ENCODE data around the gene ARL4A. TPM values are rescaled to one million over a fixed set of nuclear protein-coding genes. Genes with fewer than 3 reads are reported as not detected.

ARL4A gene
- total and polyA plus RNA-seq, 7 donors: 2.5 to 47.7 (median 7.4) TPM

GRCh38 chr7:12695965-12696364, 8.5 kb downstream of the ARL4A start:
- no peak for ATAC-seq
- 84 to 96% (median 90%) methylated on average over 1 of the region's 1 CpG for WGBS, 3 donors

GRCh38 chr7:12699299-12699698, 11.9 kb downstream of the ARL4A start:
- H3K36me3 ChIP-seq (ENCODE audit: insufficient read depth in 1 of 2, low read depth in 1 of 2): no peaks in the 10 kb centered on the region
- no peak overlapping the region for H3K27ac ChIP-seq
- H3K4me1 ChIP-seq: no peaks in the 10 kb centered on the region
- ATAC-seq: no peak
- no peak for TF ChIP-seq CTCF (IDR thresholded peaks at IDR 0.05)
- DNase-seq: no peak
- intact Hi-C loops (cut with DNase I): no loop called here
- WGBS, 3 donors: 88 to 95% (median 92%) methylated on average over 10 of the region's 10 CpGs
- no peaks in the 10 kb centered on the region for H3K9me3 ChIP-seq
- H3K4me3 ChIP-seq: no peak overlapping the region
- H3K27me3 ChIP-seq (ENCODE audit: insufficient read depth in 3 of 3, low read length in 2 of 3): no peaks in the 10 kb centered on the region

More at GRCh38 chr7:12695965-12696364, 8.5 kb downstream of the ARL4A start:
- Histone ChIP-seq H3K9me3 (no peaks in the 10 kb centered on the region), H3K27ac (no peak overlapping the region), H3K4me1 (no peaks in the 10 kb centered on the region), H3K27me3 (ENCODE audit: insufficient read depth in 3 of 3, low read length in 2 of 3) (no peaks in the 10 kb centered on the region), H3K36me3 (ENCODE audit: insufficient read depth in 1 of 2, low read depth in 1 of 2) (no peaks in the 10 kb centered on the region), H3K4me3 (no peak overlapping the region)
- TF ChIP-seq CTCF (IDR thresholded peaks at IDR 0.05): no peak
- intact Hi-C loops (cut with DNase I): no loop called here
- DNase-seq: no peak

GRCh38 chr7:12701433-12701832, 14.0 kb downstream of the ARL4A start:
- DNase-seq (no peak), ATAC-seq (no peak)
- H3K27ac ChIP-seq: no peak overlapping the region
- no peaks in the 10 kb centered on the region for H3K27me3 ChIP-seq (ENCODE audit: insufficient read depth in 3 of 3, low read length in 2 of 3)
- no peaks in the 10 kb centered on the region for H3K9me3 ChIP-seq
- H3K36me3 ChIP-seq (ENCODE audit: insufficient read depth in 1 of 2, low read depth in 1 of 2): no peaks in the 10 kb centered on the region
- no peaks in the 10 kb centered on the region for H3K4me1 ChIP-seq
- 86 to 90% (median 88%) methylated on average over 2 of the region's 2 CpGs for WGBS, 3 donors
- H3K4me3 ChIP-seq: no peak overlapping the region
- no peak for TF ChIP-seq CTCF (IDR thresholded peaks at IDR 0.05)
- intact Hi-C loops (cut with DNase I): no loop called here

GRCh38 chr7:12703881-12704280, 16.4 kb downstream of the ARL4A start:
- Histone ChIP-seq H3K4me1 (no peaks in the 10 kb centered on the region), H3K27me3 (ENCODE audit: insufficient read depth in 3 of 3, low read length in 2 of 3) (no peaks in the 10 kb centered on the region), H3K36me3 (ENCODE audit: insufficient read depth in 1 of 2, low read depth in 1 of 2) (no peaks in the 10 kb centered on the region), H3K9me3 (no peaks in the 10 kb centered on the region), H3K4me3 (no peak overlapping the region), H3K27ac (no peak overlapping the region)
- WGBS, 3 donors: 29 to 57% (median 51%) methylated on average over 2 of the region's 2 CpGs
- ATAC-seq: no peak
- no peak for TF ChIP-seq CTCF (IDR thresholded peaks at IDR 0.05)
- DNase-seq: no peak
- intact Hi-C loops (cut with DNase I): no loop called here

- no peak for ATAC-seq
- 87 to 94% (median 91%) methylated on average over 4 of the region's 4 CpGs for WGBS, 3 donors
- H3K9me3 ChIP-seq: no peaks in the 10 kb centered on the region
- H3K27me3 ChIP-seq (ENCODE audit: insufficient read depth in 3 of 3, low read length in 2 of 3): no peaks in the 10 kb centered on the region
- H3K36me3 ChIP-seq (ENCODE audit: insufficient read depth in 1 of 2, low read depth in 1 of 2): no peaks in the 10 kb centered on the region
- H3K4me3 ChIP-seq: no peak overlapping the region
- no peak for DNase-seq
- TF ChIP-seq CTCF (IDR thresholded peaks at IDR 0.05): no peak
- no peaks in the 10 kb centered on the region for H3K4me1 ChIP-seq
- intact Hi-C loops (cut with DNase I): no loop called here
- H3K27ac ChIP-seq: no peak overlapping the region
Observed at GRCh38 chr7:12705878-12706277, 18.4 kb downstream of the ARL4A start.

Data from psoas muscle (tissue), 8 donors.